Measurements from ENCODE around the gene HEATR5A. TPM values are rescaled to one million over a fixed set of nuclear protein-coding genes. Genes with fewer than 3 reads are reported as not detected.
"Not testable (repeated sequence)": the region's sequence is repeated elsewhere in the genome, so short reads cannot be mapped to it uniquely, and the experiment has no call there.

Gene HEATR5A
- total RNA-seq, 1 donor from 2014 or later: 56.2 TPM

DNA sequence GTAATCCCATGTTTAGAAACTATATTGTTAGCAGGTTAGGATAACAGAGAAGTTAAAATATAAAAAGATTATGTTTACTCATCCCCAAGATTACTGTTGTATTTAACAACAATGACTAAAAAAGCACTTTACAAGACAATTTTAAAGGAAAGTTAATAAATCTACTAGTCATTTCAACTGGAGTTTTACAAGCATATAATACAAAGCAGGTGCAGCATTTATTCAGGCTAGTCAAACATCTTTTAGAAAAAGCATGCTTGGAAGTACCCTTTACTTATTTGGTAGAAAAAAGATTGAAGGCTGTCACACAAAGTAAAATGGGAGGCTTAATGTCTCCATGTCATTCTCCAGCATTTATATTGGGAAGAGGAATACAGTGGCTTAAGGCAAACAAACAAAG, 80.6 kb downstream of the HEATR5A start:
- no peak for DNase-seq (ENCODE audit: extremely low spot score, unreplicated experiment)
- Mint-ChIP-seq H3K27me3 (ENCODE audit: unreplicated experiment) (no peaks in the 10 kb centered on the region), H3K9me3 (ENCODE audit: unreplicated experiment) (no peaks in the 10 kb centered on the region), H3K27ac (ENCODE audit: unreplicated experiment) (no peak overlapping the region), H3K36me3 (ENCODE audit: unreplicated experiment) (peaks cover 38% of the 10 kb centered on the region), H3K4me1 (ENCODE audit: unreplicated experiment) (peaks cover 4% of the 10 kb centered on the region), H3K4me3 (ENCODE audit: unreplicated experiment) (no peak overlapping the region)
- TF ChIP-seq, protein P1, sequence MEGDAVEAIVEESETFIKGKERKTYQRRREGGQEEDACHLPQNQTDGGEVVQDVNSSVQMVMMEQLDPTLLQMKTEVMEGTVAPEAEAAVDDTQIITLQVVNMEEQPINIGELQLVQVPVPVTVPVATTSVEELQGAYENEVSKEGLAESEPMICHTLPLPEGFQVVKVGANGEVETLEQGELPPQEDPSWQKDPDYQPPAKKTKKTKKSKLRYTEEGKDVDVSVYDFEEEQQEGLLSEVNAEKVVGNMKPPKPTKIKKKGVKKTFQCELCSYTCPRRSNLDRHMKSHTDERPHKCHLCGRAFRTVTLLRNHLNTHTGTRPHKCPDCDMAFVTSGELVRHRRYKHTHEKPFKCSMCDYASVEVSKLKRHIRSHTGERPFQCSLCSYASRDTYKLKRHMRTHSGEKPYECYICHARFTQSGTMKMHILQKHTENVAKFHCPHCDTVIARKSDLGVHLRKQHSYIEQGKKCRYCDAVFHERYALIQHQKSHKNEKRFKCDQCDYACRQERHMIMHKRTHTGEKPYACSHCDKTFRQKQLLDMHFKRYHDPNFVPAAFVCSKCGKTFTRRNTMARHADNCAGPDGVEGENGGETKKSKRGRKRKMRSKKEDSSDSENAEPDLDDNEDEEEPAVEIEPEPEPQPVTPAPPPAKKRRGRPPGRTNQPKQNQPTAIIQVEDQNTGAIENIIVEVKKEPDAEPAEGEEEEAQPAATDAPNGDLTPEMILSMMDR (IDR thresholded peaks at IDR 0.05): no peak

GRCh38 chr14:31337331-31337730, 83.0 kb downstream of the HEATR5A start:
- no peak overlapping the region for H3K4me3 Mint-ChIP-seq (ENCODE audit: unreplicated experiment)
- H3K27ac Mint-ChIP-seq (ENCODE audit: unreplicated experiment): no peak overlapping the region
- H3K27me3 Mint-ChIP-seq (ENCODE audit: unreplicated experiment): no peaks in the 10 kb centered on the region
- TF ChIP-seq, protein P1 (IDR thresholded peaks at IDR 0.05): no peak
- peaks cover under 1% of the 10 kb centered on the region for H3K9me3 Mint-ChIP-seq (ENCODE audit: unreplicated experiment)
- DNase-seq (ENCODE audit: extremely low spot score, unreplicated experiment): no peak
- H3K4me1 Mint-ChIP-seq (ENCODE audit: unreplicated experiment): peaks cover 4% of the 10 kb centered on the region
- H3K36me3 Mint-ChIP-seq (ENCODE audit: unreplicated experiment): peaks cover 38% of the 10 kb centered on the region

DNA sequence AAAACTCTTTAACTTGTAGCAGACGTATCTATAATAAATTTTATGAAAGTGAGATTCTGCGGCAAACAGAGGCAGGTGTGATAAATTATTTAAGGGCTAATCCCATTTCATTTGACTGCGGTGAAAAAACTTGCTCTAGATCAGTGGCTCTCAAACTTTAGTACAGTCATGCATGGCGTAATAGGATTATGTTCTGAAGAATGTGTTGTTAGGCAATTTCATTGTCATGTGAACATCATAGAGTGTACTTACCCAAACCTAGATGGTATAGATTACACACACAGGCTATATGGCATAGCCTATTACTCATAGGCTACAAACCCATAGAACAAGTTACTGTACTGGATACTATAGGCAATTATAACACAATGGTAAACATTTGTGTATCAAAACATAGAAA, 83.7 kb downstream of the HEATR5A start:
- H3K9me3 Mint-ChIP-seq (ENCODE audit: unreplicated experiment): peaks cover 7% of the 10 kb centered on the region
- peaks cover 40% of the 10 kb centered on the region for H3K36me3 Mint-ChIP-seq (ENCODE audit: unreplicated experiment)
- no peak overlapping the region for H3K4me3 Mint-ChIP-seq (ENCODE audit: unreplicated experiment)
- H3K4me1 Mint-ChIP-seq (ENCODE audit: unreplicated experiment): peaks cover 4% of the 10 kb centered on the region
- H3K27ac Mint-ChIP-seq (ENCODE audit: unreplicated experiment): no peak overlapping the region
- TF ChIP-seq, protein P1 (IDR thresholded peaks at IDR 0.05): no peak
- no peak for DNase-seq (ENCODE audit: extremely low spot score, unreplicated experiment)
- no peaks in the 10 kb centered on the region for H3K27me3 Mint-ChIP-seq (ENCODE audit: unreplicated experiment)

GRCh38 chr14:31331395-31331794, 89.0 kb downstream of the HEATR5A start:
- not testable (repeated sequence) for H3K27me3 Mint-ChIP-seq (ENCODE audit: unreplicated experiment); H3K27ac Mint-ChIP-seq (ENCODE audit: unreplicated experiment); DNase-seq (ENCODE audit: extremely low spot score, unreplicated experiment); H3K9me3 Mint-ChIP-seq (ENCODE audit: unreplicated experiment); H3K4me1 Mint-ChIP-seq (ENCODE audit: unreplicated experiment); H3K4me3 Mint-ChIP-seq (ENCODE audit: unreplicated experiment)
- peaks cover 43% of the 10 kb centered on the region for H3K36me3 Mint-ChIP-seq (ENCODE audit: unreplicated experiment)

DNA sequence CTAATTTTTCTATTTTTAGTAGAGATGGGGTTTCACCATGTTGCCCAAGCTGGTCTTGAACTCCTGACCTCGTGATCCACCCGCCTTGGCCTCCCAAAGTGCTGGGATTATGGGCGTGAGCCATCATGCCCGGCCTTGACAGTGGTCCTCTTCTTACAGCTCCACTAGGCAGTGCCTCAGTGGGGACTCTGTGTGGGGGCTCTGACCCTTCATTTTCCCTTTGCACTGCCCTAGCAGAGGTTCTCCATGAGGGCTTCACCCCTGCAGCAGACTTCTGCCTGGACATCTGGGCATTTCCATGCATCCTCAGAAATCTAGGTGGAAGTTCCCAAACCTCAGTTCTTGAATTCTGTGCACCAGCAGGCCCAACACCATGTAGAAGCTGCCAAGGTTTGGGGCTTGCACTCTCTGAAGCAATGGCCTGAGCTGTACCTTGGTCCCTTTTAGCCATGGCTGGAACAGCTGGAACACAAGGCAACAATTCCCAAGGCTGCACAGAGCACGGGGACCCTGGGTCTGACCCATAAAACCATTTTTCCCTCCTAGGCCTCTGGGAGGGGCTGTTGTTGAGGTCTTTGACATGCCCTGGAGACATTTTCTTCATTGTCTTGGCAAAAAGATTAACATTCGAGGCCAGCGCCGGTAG, 90.4 kb downstream of the HEATR5A start:
- H3K4me3 Mint-ChIP-seq (ENCODE audit: unreplicated experiment); H3K9me3 Mint-ChIP-seq (ENCODE audit: unreplicated experiment): not testable (repeated sequence)
- H3K36me3 Mint-ChIP-seq (ENCODE audit: unreplicated experiment): peaks cover 40% of the 10 kb centered on the region

DNA sequence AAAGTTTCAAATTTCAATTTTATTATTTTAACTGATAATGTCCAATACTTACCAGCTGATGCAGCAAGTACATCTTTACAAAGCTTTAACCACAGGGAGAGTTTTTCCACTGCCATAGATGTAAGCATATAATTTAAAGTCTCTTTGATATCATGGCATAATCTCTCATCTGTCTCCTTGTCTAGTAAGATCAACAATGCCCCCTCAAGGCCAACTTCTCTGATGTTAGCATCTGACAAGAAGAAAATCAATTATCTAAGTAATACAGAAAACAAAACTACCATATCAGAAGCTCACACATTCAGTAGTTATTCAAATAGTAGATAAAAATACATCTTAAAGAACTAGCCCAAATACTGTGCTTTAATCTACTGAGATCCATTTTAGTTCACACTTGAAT, 94.2 kb downstream of the HEATR5A start:
- Mint-ChIP-seq H3K4me3 (ENCODE audit: unreplicated experiment) (no peak overlapping the region), H3K27ac (ENCODE audit: unreplicated experiment) (no peak overlapping the region), H3K9me3 (ENCODE audit: unreplicated experiment) (no peaks in the 10 kb centered on the region), H3K4me1 (ENCODE audit: unreplicated experiment) (no peaks in the 10 kb centered on the region), H3K27me3 (ENCODE audit: unreplicated experiment) (no peaks in the 10 kb centered on the region), H3K36me3 (ENCODE audit: unreplicated experiment) (peaks cover 28% of the 10 kb centered on the region)
- DNase-seq (ENCODE audit: extremely low spot score, unreplicated experiment): no peak
- TF ChIP-seq, protein P1 (IDR thresholded peaks at IDR 0.05): peak; percentile 26

More for the DNA sequence above, 90.4 kb downstream of the HEATR5A start:
- not testable (repeated sequence) for H3K27me3 Mint-ChIP-seq (ENCODE audit: unreplicated experiment); DNase-seq (ENCODE audit: extremely low spot score, unreplicated experiment); H3K27ac Mint-ChIP-seq (ENCODE audit: unreplicated experiment); H3K4me1 Mint-ChIP-seq (ENCODE audit: unreplicated experiment)

All from osteocyte (in vitro differentiated cells).